K562 (cell line): ENCODE measurements around the gene TNFAIP3. TPM values are rescaled to one million over a fixed set of nuclear protein-coding genes. Genes with fewer than 3 reads are reported as not detected.

Experiments used
- ATAC-seq: fragments of 200-7000 bp; cut with Tn5 transposase; 3 replicates; pipeline ENCODE4 v1.9.1; 2020; ENCODE audit warnings: moderate library complexity
- BruUV-seq: library from RNA; stranded (reverse); fragments of 400-500 nt; replicated peaks from 2 replicates; lab custom pipeline; 2021; lab: Mats Ljungman, UMichigan
- CTCF ChIA-PET: fragments of 300-600 bp; formaldehyde crosslinking; extraction: SDS; loops from one replicate; lab custom pipeline; 2021; ENCODE audit warnings: low intra/inter-chr PET ratio; lab: Yijun Ruan, JAX
- POLR2A ChIA-PET: fragments of 300-600, 350-650 bp; sonication (Branson Sonifier 250); formaldehyde crosslinking; extraction: SDS; loops from one replicate; lab custom pipeline; 2021; ENCODE audit warnings: antibody characterized with exemption, inconsistent platforms; lab: Yijun Ruan, JAX
- DNase-seq, 4 experiments: peaks; one replicate each; pipeline versions ENCODE4 v3.0.0 to v3.0.0-alpha.2; 2011 to 2018; ENCODE audit warnings: low spot score in 3 of 4, mixed read lengths in 3 of 4; ENCODE audit errors: extremely low read depth in 1 of 4
- FAIRE-seq: peaks from 2 replicates; lab custom pipeline; 2011; peaks lifted over from hg19 to GRCh38; lab: Jason Lieb, UNC
- H2AFZ ChIP-seq: 2 replicates; pipeline ENCODE4 v1.6.0; 2011; ENCODE audit warnings: low read depth, low read length, control low read depth, inconsistent platforms
- H3K27ac ChIP-seq: fragments of 200-600 bp; 3 replicates; pipeline ENCODE4 v1.8.0; 2011; ENCODE audit warnings: low read depth, mild to moderate bottlenecking, control low read depth, inconsistent platforms, low read length, moderate library complexity, mixed read lengths; ENCODE audit errors: extremely low read depth
- H3K27me3 ChIP-seq, 2 experiments: fragments of 300-600 bp in 1 of 2; 2 replicates in 1 of 2; 3 replicates in 1 of 2; pipeline versions ENCODE4 v1.6.0 to v1.8.0; 2011; ENCODE audit warnings: inconsistent platforms in 2 of 2, low read length in 2 of 2, mild to moderate bottlenecking in 1 of 2, mixed read lengths in 1 of 2, moderate library complexity in 1 of 2; ENCODE audit not compliant: control insufficient read depth in 2 of 2, insufficient read depth in 2 of 2
- H3K36me3 ChIP-seq: fragments of 300-600 bp; 3 replicates; pipeline ENCODE4 v1.8.0; 2011; ENCODE audit warnings: mild to moderate bottlenecking, low read length, inconsistent platforms; ENCODE audit not compliant: control insufficient read depth, insufficient read depth
- H3K4me1 ChIP-seq, 2 experiments: fragments of 200-600 bp in 1 of 2; replicated peaks in 1 of 2; 2 replicates in 1 of 2; 3 replicates in 1 of 2; pipeline versions ENCODE4 v1.5.1 to v1.8.0; 2011; ENCODE audit warnings: inconsistent platforms in 2 of 2, low read length in 2 of 2, mild to moderate bottlenecking in 1 of 2, mixed read lengths in 1 of 2, moderate library complexity in 1 of 2; ENCODE audit not compliant: control insufficient read depth in 2 of 2, insufficient read depth in 2 of 2
- H3K4me2 ChIP-seq: 2 replicates; pipeline ENCODE4 v1.6.1; 2011; ENCODE audit warnings: low read length, control low read depth, inconsistent platforms, mixed read lengths; ENCODE audit not compliant: insufficient read depth
- H3K4me3 ChIP-seq: fragments of 200-600 bp; sonication (generic), shearing (Covaris generic); 2 replicates; pipeline ENCODE4 v1.5.1; 2016; ENCODE audit warnings: control low read depth, inconsistent platforms
- H3K79me2 ChIP-seq: fragments of 200-600 bp; 3 replicates; pipeline ENCODE4 v1.8.0; 2011; ENCODE audit warnings: low read length, inconsistent platforms; ENCODE audit not compliant: control insufficient read depth, insufficient read depth
- H3K9ac ChIP-seq, 2 experiments: 2 replicates each; pipeline versions ENCODE4 v1.6.0 to v1.6.1; 2011; ENCODE audit warnings: low read depth in 2 of 2, low read length in 2 of 2, control low read depth in 1 of 2, inconsistent platforms in 1 of 2, mild to moderate bottlenecking in 1 of 2, mixed read lengths in 1 of 2; ENCODE audit not compliant: insufficient read depth in 1 of 2
- H3K9me1 ChIP-seq: one replicate; pipeline ENCODE4 v1.6.0; 2011; ENCODE audit warnings: inconsistent platforms, mild to moderate bottlenecking, low read length, moderate library complexity; ENCODE audit not compliant: control insufficient read depth, insufficient read depth
- H3K9me3 ChIP-seq: replicated peaks from 2 replicates; pipeline ENCODE4 v1.5.1; 2011; ENCODE audit warnings: low read depth, low read length, inconsistent platforms; ENCODE audit not compliant: control insufficient read depth, insufficient read depth
- H4K20me1 ChIP-seq: replicated peaks from 2 replicates; pipeline ENCODE4 v1.6.1; 2011; ENCODE audit warnings: low read length, inconsistent platforms, mixed read lengths; ENCODE audit not compliant: control insufficient read depth, insufficient read depth
- WGBS: fragments of 100-300 bp; shearing (Covaris generic); methylation state at CpG from one replicate; pipeline ENCODE4 v1.1.6; 2016; ENCODE audit warnings: low coverage, mixed read lengths; ENCODE audit not compliant: insufficient coverage; ENCODE audit errors: missing lambda C conversion rate; 5-methylcytosine and 5-hydroxymethylcytosine counted together
- in situ Hi-C: fragments of 300-500 bp; cut with MboI; formaldehyde crosslinking; loops from 4 replicates; pipeline ENCODE4 v1.15.0; 2018; ENCODE audit warnings: inconsistent platforms, mixed read lengths
- intact Hi-C: fragments of 100-400 bp; cut with micrococcal nuclease; formaldehyde crosslinking; loops from 2 replicates; pipeline ENCODE4 v1.14.2; 2022
- polyA plus RNA-seq, 8 experiments: library from polyadenylated mRNA; depleted of rRNA in 4 of 8; stranded (reverse) in 5 of 8; unstranded in 3 of 8; fragments of >200 nt; fragmentation: Nextera tagmentation in 2 of 8; fragmentation: Illumina TruSeq in 1 of 8; extraction: Ambion mirVana in 2 of 8; extraction: Trizol in 1 of 8; gene quantifications; 2 replicates each; pipeline versions ENCODE4 v1.2.1 to v1.2.3, GENCODE V29; 2011 to 2014; ENCODE audit warnings: inconsistent platforms in 1 of 8, missing spikeins in 1 of 8
- total RNA-seq, 7 experiments: library from RNA; depleted of rRNA in 6 of 7; stranded (reverse); fragments of >200 nt in 6 of 7; fragmentation: Illumina TruSeq in 2 of 7; extraction: Trizol in 2 of 7; gene quantifications; 2 replicates each; pipeline versions ENCODE4 v1.2.1 to v1.2.3, GENCODE V29; 2011 to 2021; ENCODE audit warnings: low replicate concordance in 1 of 7
- TF ChIP-seq, protein P1 (sequence below), 2 experiments: IDR thresholded peaks in 1 of 2; conservative IDR thresholded peaks in 1 of 2; 2 replicates each; pipeline ENCODE4 v1.6.1; 2016; ENCODE audit warnings: low read depth in 2 of 2, mild to moderate bottlenecking in 1 of 2, missing compliant biosample characterization in 1 of 2, missing genetic modification characterization in 1 of 2, moderate library complexity in 1 of 2
- TF ChIP-seq, protein P2 (sequence below), 2 experiments: fragments of 450-650 bp in 1 of 2; sonication (generic) in 1 of 2; formaldehyde crosslinking in 1 of 2; IDR thresholded peaks in 1 of 2; conservative IDR thresholded peaks in 1 of 2; 2 replicates each; pipeline versions ENCODE4 v1.6.1 to v1.8.1; 2016 to 2023; ENCODE audit warnings: mild to moderate bottlenecking in 2 of 2, moderate library complexity in 2 of 2, inconsistent platforms in 1 of 2, missing genetic modification reagents in 1 of 2

Gene TNFAIP3
- total and polyA plus RNA-seq, 9 of the 15 experiments (the other 6 are each of a cell fraction or from before 2014, with no cell fraction given): 0.79 to 17.0 (median 6.4) TPM

DNA sequence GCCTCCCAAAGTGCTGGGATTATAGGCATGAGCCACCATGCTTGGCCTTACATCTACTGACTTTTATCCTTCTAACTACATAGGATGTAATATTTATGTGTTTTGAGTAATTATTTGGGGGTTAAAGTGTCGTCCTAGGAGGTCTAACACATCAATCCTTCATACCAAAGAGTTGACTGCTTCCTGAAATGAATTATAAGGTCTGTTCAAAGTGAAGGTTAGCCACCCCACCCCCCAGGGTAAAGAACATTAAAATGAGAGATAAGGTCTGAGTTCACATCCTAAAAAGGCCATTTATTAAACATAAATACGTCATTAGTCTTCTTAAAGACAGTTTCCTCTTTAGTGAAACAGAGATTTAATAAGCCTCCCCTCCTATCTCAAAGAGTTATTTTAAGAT, 33.8 kb downstream of the TNFAIP3 start:
- TF ChIP-seq, protein P1, sequence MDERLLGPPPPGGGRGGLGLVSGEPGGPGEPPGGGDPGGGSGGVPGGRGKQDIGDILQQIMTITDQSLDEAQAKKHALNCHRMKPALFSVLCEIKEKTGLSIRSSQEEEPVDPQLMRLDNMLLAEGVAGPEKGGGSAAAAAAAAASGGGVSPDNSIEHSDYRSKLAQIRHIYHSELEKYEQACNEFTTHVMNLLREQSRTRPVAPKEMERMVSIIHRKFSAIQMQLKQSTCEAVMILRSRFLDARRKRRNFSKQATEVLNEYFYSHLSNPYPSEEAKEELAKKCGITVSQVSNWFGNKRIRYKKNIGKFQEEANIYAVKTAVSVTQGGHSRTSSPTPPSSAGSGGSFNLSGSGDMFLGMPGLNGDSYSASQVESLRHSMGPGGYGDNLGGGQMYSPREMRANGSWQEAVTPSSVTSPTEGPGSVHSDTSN (CRISPR knock-in tag; IDR thresholded peaks at IDR 0.05; ENCODE audit: low read depth): no peak
- TF ChIP-seq, protein P1 (tag; conservative IDR thresholded peaks at IDR 0.05; ENCODE audit: low read depth): peak; percentile 56
- TF ChIP-seq, protein P2, sequence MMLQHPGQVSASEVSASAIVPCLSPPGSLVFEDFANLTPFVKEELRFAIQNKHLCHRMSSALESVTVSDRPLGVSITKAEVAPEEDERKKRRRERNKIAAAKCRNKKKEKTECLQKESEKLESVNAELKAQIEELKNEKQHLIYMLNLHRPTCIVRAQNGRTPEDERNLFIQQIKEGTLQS (IDR thresholded peaks at IDR 0.05): no peak
- TF ChIP-seq, protein P2 (CRISPR knock-in tag; conservative IDR thresholded peaks at IDR 0.05): no peak
- H2AFZ ChIP-seq: no peak overlapping the region
- 38% methylated on average over 2 of the region's 2 CpGs for WGBS
- H4K20me1 ChIP-seq: no peaks in the 10 kb centered on the region
- intact Hi-C loops: no loop called here
- BruUV-seq: no TSS peak
- in situ Hi-C loops: no loop called here
- no peaks in the 10 kb centered on the region for H3K9me3 ChIP-seq
- H3K4me3 ChIP-seq: no peak overlapping the region
- no peak for DNase-seq
- no peak for FAIRE-seq
- no peaks in the 10 kb centered on the region for H3K9me1 ChIP-seq
- H3K36me3 ChIP-seq: no peaks in the 10 kb centered on the region
- ATAC-seq: no peak
- H3K9ac ChIP-seq: no peak overlapping the region
- ChIA-PET CTCF (no interaction called here), POLR2A (interaction anchor here (0.8 to 3.0 kb wide), 6 partner anchors 10 to 19 kb away, joined by 3 to 16 read pairs (median 5); no protein-coding TSS in a partner anchor)
- H3K4me2 ChIP-seq: no peak overlapping the region
- H3K27me3 ChIP-seq: no peaks in the 10 kb centered on the region
- H3K4me1 ChIP-seq: peaks cover 11 to 51% of the 10 kb centered on the region in 2 experiments
- no peaks in the 10 kb centered on the region for H3K79me2 ChIP-seq
- H3K27ac ChIP-seq: no peak overlapping the region
